Stimulated activated CD8-positive, alpha-beta memory T cell treated with anti-CD3 and anti-CD28 coated beads, Interleukin-15, amount 100 ng/mL, for 1 hour (primary cell): ENCODE data around the gene LARP6.
"Not testable (repeated sequence)": the region's sequence is repeated elsewhere in the genome, so short reads cannot be mapped to it uniquely, and the experiment has no call there.

ENCODE experiments used
- DNase-seq: peaks from one replicate; pipeline ENCODE4 v3.0.0-alpha.2; 2020; ENCODE audit warnings: low read depth

Gene LARP6

DNA sequence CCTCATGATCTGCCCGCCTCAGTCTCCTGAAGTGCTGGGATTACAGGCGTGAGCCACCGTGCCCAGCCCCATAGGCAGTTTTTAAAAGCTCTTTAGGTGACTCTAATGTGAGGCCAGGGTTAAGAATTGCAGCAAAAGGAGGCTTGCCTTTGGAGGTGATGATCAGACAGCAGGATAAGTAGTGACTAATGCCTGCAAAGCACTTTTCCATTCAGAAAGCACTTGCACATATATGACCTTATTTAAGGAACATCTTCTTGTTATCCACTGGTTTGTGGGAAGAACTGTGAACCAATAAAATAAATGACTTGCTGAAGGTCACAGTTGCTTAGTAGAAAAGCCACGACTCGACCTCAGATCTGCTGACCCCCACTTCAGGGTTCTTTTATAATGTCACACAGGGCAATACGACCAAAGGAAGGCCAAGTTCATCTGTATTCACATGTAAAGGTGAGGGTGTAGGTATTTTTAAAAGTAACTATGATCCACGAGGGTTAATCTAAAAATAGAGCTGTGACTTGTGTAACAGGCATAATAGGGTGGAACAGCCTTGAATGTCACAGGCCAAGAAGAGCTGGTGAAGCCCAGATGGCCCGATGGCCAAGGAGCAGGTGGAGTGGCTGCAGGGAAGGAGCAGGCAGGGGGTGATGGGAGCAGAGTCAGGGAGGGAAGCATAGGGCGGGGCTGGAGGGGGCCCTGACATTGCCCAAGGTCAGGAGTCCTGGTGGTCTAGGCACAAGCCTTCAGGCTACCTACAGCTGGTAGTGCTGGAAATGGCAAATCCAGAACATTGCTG, 24.4 kb downstream of the LARP6 start:
- DNase-seq: no peak

DNA sequence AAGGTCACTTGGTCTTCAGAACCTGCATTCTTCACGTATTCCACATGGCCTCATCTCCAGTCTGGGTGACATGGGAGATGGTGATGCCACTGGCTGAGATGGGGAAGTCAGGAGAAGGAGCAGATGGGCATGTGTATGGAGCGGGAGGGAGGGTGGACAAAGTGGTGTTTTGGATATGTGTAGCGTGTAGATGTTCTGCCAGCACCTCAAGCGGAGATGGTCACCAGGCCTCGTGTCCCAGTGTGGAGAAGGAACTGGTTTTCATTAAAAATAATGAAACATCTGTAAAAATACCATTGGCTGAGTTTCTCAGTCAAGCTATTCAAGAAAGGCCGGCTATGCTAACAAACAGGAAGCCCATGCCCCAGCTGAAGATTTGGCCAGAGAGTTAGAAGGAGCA, 26.2 kb downstream of the LARP6 start:
- DNase-seq: no peak

GRCh38 chr15:70826634-70827033, 27.3 kb downstream of the LARP6 start:
- no peak for DNase-seq

DNA sequence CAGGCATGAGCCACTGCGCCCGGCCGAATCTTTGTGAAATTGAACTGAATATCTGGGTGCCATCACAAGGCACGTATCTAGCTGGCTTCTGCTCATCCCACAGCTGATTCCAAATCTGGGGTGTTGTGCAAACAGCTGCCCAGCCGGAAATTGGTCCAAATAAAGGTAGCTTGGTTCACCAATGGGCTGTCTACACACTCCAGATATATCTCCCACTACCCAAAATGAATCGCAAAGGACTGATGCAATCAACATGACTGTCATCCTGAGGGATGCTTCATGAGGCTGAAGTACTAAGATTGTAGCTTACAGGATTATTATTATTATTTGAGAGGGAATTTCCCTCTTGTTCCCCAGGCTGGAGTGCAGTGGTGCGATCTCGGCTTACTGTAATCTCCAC, 28.1 kb downstream of the LARP6 start:
- DNase-seq: no peak

- DNase-seq: no peak
Measured at GRCh38 chr15:70823196-70823595, 30.8 kb downstream of the LARP6 start.

DNA sequence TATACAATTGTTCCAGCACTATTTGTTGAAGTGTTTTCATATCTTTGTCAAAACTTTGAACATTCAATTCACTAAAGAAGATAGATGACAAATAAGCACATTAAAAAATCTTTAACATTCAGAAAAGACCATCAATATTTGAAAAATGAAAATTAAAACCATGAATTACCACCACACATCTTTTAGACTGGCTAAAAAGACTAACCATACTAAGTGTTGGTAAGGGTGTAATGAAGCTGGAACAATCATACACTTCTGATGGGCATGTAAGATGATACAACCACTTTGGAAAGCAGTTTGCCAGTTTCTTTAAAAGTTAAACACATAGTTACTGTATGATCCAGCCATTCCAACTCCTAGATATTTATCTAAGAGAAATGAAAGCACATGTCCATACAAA, 33.7 kb downstream of the LARP6 start:
- DNase-seq: no peak

GRCh38 chr15:70818580-70818979, 35.4 kb downstream of the LARP6 start:
- no peak for DNase-seq

GRCh38 chr15:70817266-70817665, 36.7 kb downstream of the LARP6 start:
- no peak for DNase-seq

DNA sequence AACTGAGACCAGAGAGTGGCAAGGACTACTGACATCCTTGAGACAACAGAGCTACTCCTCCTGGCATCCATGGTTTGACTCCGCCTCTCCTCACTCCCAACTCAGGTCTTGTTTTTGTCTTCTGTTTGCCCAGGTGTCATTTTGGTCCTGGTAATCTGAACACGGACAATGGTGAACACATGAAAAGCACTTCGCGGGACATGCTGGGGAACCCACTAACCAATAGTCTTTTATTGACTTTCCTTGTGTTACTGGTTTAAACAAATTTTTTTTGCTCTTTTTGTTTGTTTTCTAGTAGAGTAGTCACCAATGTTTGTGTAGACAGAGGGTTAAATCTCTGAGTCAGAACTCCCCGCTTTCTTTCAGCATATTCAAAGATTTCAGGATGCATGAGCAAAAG, 38.4 kb downstream of the LARP6 start:
- no peak for DNase-seq

DNA sequence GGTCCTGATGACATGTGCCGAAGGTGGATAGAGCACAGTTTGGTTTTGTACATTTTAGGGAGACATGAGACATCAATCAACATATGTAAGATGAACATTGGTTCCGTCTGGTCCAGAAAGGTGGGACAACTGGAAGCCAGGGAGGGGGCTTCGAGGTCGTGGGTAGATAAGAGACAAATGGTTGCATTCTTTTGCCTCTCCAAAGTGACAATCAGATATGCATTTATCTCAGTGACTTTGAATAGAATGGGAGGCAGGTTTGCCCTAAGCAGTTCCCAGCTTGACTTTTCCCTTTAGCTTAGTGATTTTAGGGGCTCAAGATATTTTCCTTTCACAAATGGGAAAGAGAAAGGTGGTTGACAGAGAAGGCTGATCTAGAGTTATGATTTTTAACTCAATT, 38.9 kb downstream of the LARP6 start:
- not testable (repeated sequence) for DNase-seq

DNA sequence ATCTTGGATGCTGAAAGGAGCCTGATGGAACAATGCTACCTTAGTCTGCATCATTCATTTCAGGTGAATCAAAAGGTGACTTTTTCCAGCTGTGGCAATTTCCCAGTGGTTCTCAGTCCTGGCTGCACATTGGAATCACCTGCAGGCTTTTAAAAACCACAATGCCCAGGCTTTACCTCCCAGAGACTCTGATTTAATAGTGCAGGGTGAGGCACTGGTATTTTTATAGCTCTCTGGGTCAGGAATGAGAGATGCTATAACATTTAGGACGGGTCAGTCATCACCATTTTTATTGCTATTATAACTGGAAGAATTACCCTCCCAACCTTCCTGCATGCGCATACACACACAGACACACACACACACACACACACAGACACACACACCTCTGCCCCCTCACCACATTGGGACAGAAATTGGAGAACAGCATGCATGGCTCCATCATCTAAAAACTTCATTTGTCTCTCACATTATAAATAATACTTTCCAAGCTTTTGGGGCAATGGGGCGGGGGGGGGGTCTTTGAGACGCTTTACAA, 41.1 kb downstream of the LARP6 start:
- DNase-seq: no peak

- DNase-seq: no peak
Measured at GRCh38 chr15:70810916-70811578, 42.9 kb downstream of the LARP6 start.

- no peak for DNase-seq
Measured at GRCh38 chr15:70806992-70807712, 46.8 kb downstream of the LARP6 start.

DNA sequence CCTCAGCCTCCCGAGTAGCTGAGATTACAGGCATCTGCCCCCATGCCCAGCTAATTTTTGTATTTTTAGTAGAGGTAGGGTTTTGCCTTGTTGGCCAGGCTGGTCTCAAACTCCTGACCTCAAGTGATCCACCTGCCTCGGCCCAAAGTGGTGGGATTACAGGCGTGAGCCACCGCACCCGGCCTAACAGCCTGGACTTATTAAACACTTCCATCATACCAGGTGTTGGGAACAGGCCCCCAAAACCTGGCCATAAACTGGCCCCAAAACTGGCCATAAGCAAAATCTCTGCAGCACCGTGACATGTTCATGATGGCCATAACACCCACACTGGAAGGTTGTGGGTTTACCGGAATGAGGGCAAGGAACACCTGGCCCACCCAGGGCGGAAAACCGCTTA, 49.6 kb downstream of the LARP6 start:
- DNase-seq: not testable (repeated sequence)

GRCh38 chr15:70802629-70803028, 51.3 kb downstream of the LARP6 start:
- DNase-seq: no peak

DNA sequence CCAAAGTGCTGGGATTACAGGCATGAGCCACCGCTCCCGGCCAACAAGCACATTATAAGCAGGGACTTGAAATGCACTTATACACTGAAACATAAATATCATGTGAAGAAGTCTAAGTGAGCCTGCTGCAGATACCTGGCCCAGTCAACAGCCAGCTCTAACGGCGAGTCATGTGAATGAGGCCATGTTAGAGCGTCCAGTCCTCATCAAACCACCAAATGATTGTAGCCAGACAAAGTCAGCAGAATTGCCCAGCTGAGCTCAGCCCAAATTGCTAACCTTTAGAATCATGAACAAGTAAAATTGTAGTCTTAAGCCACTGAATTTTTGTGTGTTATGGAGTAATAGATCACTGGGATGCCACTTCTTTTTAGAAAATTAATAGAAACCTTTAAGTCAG, 52.8 kb downstream of the LARP6 start:
- no peak for DNase-seq

DNA sequence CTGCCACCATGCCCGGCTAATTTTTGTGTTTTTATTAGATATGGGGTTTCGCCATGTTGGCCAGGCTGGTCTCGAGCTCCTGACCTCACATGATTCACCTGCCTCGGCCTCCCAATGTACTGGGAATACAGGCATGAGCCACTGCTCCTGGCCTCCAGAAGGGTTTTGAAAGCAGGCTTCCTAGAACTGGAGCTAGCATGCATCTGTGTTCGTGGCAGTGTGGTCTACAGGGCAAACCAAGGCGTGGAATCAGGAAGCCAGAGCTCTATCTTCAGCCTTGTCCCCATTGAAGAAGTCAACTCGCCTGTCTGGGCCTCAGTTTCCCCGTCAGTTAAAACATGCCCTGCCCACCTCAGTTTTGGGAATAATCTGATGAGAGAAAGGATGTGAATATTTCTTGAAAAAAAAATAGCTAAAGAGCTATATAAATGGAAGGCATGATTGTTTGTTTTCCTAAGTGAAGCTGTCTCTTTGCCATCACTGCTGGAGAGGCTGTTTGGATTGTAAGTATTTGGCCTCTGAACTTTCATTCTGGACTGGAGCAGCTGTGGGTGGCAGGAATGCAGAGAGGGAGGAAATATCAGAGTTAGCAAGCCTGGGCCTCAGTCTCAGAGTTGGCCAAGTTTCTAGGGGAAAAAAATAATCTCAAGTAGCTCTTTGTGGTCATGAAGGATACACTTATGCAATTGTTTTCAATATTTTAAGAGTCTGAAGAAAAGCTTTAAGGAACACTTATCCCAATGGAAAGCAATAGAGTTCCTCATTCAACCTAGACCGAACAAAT, 54.1 kb downstream of the LARP6 start:
- no peak for DNase-seq

GRCh38 chr15:70797464-70797863, 56.5 kb downstream of the LARP6 start:
- DNase-seq: no peak

GRCh38 chr15:70796516-70797310, 57.2 kb downstream of the LARP6 start:
- DNase-seq: no peak

- no peak for DNase-seq
Measured at GRCh38 chr15:70795311-70795665, 58.7 kb downstream of the LARP6 start.

DNA sequence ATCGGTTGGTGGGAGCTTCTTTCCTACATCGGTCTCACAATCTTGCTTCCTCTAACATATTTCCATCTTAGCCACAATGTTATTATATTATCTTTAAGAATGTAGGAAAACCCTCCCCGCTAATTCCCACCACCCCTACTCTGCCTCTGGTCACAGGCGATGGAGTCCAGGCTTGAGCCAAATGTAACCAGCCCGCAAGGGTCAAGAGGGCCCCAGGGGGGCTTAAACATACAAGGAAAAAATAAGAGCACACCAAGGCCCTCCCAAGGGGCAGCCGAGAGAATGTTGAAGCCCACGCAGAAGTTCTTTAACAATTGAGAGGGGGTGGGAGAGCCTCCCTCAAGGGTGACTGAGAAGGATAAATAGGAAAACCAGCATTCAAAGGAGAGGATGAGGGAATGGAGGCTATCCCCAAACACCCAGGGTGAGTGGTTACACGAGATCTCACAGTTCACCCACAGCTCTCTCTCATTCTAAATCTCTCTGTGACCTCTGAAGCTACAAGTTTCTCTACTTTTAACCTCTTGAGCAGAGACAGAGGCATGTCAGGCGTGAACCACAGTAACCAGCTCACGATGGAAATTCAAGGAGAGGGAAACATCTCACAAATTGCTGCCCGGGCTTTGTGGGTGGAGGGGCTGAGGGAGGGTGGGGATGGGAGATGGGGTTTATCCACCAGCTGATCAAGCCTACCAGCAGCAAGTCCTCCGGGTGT, 59.2 kb downstream of the LARP6 start:
- DNase-seq: no peak
